HG03469 (cell line): ENCODE data around the gene MSI1.

Experiments
- ATAC-seq: cut with Tn5 transposase; IDR thresholded peaks from one replicate; pipeline ENCODE4 v1.9.1; 2021; ENCODE audit warnings: mild to moderate bottlenecking, moderate library complexity, moderate number of reproducible peaks; ENCODE audit not compliant: unreplicated experiment

The MSI1 gene

DNA sequence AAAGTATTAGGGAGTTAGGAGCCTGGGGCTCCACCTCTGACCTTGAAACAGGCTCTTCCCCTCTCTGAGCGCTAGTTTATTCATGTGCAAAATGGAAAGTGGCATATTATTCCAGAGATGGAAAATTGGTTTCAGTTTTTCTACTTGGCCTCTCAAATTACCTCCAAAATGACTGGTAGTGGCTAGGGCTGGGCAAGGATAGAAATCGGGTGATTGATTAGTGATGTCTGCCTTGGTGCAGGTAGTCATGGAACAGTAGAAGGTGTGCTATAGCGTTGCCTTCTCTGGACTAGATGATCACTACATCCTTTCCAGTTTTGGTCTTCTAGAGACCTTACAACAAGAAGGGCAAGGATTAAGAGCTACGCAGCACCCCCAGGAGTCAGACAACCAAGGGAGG lies 8.6 kb upstream of the MSI1 start:
- no peak for ATAC-seq

DNA sequence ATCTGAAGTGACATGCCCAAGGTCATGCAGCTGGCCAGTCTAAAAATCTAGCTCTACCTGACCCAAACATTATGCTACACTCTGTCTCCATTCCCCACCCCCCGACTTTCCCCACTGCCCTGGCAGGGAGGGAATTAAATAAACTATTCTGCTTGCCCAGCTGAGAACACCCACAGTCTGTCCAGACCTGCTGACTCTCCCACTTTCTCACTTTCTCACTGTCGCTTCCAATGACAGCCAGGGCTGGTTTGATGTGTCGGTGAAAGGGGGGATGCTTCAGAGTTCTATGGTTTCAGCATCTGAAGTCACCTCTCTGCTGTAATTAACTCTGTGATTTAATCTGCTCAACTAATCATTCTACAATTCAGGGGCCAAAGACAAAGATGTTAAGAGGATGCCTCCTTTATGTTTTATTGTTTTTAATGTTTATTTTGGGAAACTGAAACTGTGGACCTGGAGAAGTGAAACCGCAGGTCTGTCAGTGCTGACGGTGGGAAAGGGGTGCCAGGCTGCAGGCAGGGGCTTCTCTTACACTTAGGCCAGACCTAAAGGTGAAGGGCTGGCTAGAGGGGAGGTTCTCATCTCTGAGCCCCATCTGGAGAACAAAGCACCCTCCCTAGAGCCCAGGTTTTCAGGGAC lies 8.1 kb upstream of the MSI1 start:
- no peak for ATAC-seq

DNA sequence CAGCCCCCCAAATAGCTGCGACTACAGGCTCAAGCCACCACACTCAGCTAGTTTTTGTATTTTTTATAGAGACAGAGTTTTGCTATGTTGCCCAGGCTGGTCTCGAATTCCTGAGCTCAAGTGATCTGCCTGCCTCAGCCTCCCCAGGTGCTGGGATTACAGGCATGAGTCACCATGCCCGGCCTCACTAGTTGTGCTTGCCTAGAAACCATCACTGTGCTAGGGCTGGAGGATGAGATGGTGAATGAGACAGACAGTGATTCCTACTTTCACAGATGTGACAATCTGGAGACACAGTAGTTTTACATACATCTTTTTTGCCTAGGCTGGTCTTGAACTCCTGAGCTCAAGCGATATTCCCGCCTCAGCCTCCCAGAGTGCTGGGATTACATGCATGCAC lies 7.5 kb upstream of the MSI1 start:
- ATAC-seq, result no peak

GRCh38 chr12:120376009-120376408 lies 7.0 kb upstream of the MSI1 start:
- ATAC-seq, result no peak

DNA sequence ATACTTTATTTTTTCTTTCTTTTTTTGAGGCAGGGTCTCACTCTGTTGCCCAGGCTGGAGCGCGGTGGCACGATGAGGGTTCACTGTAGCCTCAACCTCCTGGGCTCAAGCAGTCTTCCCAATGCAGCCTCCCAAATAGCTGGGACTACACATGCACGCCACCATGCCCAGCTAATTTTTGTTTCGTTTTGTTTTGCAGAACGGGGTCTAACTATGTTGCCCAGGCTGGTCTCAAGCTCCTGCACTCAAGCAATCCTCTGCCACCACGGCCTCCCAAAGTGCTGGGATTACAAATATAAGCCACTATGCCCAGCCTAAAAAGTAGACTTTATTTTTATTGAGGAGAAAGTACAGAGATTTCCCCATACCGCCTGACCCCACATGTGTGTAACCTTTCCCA lies 4.7 kb upstream of the MSI1 start:
- ATAC-seq, result no peak

DNA sequence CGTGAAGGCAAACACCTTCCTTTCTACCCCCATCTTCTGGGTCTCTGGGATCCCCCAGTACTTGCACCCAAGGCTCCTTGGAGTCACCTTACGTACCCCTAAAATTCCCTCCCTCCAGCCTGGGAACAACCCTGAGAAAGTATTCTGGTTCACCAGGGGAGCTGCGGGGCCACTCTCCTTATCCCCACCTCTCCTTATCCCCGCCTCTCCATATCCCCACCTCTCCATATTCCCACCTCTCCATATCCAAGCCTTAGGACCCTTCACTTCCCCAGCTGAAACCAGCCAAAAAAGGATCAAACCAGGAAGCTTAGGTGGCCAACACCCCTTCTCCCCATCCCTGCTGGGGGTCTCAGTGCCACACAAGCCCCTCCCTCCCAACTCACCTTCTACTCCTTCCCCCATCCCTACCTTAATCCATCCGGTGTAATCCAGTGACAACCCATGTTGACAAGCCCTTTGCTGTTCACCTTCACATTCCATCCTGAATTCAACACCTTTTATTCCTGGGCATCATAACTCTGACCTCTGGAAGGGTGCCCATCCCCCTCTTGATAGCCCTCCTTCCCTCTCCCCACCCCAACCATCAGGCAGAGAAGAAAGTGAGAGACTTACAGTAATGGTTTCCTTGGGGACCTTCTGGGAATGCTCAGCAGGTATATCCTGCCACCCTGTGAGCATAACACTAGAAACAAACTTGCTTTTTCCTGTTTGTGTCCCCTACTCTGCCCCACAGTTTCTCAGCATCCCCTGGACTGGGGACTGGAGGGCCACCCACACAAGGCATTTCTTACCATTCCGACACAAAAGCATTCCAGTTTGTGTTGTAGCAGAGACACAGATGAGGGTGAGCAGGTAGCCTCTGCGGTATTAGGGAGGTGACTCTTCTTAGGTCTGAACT lies 1.6 kb upstream of the MSI1 start:
- no peak for ATAC-seq

- no peak for ATAC-seq
These were observed 809 bp upstream of the MSI1 start for GRCh38 chr12:120369603-120370342.

GRCh38 chr12:120367924-120368788 lies 808 bp downstream of the MSI1 start:
- no peak for ATAC-seq

- ATAC-seq, result no peak
These were observed 1.6 kb downstream of the MSI1 start for GRCh38 chr12:120367233-120367923.

DNA sequence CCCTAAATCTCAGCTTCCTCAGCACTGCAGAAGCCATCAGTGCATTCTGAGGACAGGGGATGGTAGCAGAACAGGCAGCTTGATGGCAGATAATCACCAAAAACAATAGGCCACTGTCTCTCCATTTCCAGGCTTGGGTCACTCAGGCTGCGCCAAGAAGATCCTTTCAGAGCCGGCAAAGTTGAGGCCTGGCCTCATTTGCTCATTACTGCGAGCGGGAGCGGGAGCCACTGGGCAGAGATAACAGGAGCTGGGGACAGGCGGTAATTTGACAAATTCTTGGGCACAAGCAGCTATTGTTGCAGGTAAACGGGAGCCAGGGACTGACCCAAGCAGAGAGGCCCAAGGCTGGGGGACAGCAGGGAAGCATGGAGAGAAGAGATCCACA lies 2.1 kb downstream of the MSI1 start:
- ATAC-seq, result no peak

GRCh38 chr12:120366341-120366705 lies 2.6 kb downstream of the MSI1 start:
- no peak for ATAC-seq

DNA sequence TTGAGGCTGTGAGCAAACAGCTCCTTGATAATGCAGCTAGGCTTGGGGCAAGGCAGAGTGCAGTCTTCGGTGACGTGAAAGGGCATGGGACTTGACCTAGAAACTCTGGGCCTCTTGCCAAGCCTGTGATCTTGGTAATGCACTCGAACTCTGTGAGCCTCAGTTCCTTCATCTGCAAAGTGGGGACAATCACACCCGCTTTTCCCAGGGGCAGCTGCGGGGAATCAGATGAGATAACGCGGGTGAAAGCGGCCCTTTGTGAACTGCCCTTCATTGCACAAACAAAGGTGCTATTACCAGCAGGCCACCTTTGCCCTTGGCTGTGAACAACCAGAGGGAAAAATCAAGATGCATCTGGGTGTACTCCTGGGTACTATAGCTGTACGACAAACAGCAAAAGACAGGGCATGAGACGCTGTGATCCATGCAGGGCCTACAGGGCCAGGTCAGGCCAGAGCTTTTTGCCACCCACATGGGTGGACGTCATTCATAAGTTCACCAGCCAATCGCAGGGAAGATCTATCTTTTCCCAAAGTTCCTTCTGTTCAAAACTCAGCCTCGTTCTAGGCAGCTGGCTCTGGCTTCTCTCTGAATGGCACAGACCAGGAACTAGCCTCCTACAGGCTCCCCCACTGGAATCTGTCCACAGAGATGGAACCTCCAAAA lies 3.2 kb downstream of the MSI1 start:
- ATAC-seq, result no peak

GRCh38 chr12:120364487-120364886 lies 4.5 kb downstream of the MSI1 start:
- ATAC-seq, result no peak

GRCh38 chr12:120363274-120363855 lies 5.6 kb downstream of the MSI1 start:
- no peak for ATAC-seq

GRCh38 chr12:120362516-120363273 lies 6.3 kb downstream of the MSI1 start:
- no peak for ATAC-seq

DNA sequence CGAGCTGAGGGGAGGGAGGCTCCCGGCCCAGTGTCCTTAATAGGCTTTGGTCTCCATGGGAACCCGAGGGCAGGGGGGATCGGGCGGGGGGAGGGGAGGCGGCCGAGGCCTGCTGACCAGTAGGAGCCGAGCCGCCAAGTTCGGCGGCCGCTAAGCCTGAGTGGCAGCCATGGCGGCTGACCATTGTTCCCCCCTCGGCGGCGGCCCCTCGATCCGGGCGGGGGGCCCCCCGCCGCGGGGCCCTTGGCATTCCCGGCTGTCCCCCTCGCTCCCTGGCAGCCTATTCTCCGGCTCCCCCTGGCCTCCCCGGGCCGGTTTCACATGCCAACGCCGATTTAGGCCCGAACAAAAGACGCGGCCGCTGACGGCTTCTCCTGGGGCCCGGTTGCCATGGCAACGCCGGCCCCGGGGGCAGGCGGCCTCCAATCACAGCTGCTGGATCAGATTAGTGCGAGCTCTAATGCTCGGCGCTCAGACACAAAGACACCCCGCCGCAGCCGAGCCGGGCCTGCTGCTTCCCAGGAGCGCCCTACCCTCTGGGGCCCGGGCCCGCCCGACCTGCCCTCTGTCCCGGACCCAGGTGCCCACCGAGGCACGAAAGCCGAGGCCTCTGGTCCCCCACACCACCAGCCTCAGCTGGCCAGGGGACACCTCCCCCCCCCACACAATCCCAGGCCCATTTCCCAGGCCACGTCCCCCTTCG lies 7.3 kb downstream of the MSI1 start:
- ATAC-seq, result no peak

DNA sequence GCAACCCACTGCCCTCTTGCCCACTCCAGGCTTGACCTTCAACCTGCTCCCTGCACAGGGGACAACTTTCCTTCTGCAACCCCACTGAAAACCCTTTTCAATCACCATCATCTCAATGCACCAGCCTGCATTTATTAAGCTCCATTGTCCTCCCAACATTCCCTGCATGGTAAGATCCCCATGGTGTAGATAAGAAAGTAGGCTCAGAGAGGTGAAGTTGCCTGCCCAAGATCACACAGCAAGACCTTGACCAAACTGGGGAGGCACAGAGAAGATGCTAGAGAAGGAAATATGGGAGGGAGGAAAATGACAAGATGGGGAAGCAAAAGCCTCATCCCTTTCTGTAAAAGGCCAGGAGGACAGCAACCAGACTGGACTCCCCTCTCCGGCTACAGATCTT lies 9.8 kb downstream of the MSI1 start:
- no peak for ATAC-seq
